Thyroid gland (tissue), 4 donors: ENCODE data around the gene MTG1. TPM values are rescaled to one million over a fixed set of nuclear protein-coding genes. Genes with fewer than 3 reads are reported as not detected.

Experiments used
- DNase-seq, 2 donors: peaks; one replicate each; pipeline ENCODE4 v3.0.0-alpha.2; 2019
- H3K27ac ChIP-seq, 3 donors: fragments of 200-600 bp; sonication (generic); 1 replicate in 2 of 3; 2 replicates in 1 of 3; pipeline ENCODE4 v1.5.1; 2016 to 2019; ENCODE audit warnings: mild to moderate bottlenecking in 1 of 3, moderate library complexity in 1 of 3
- H3K27me3 ChIP-seq: fragments of 200-600 bp; sonication (generic); one replicate; pipeline ENCODE4 v1.5.1; 2019
- H3K36me3 ChIP-seq, 2 donors: fragments of 200-600 bp; sonication (generic); one replicate each; pipeline ENCODE4 v1.5.1; 2016 to 2019
- H3K4me1 ChIP-seq, 2 donors: fragments of 200-600 bp; sonication (generic); one replicate each; pipeline ENCODE4 v1.5.1; 2017 to 2019
- H3K4me3 ChIP-seq, 3 donors: fragments of 200-600 bp; sonication (generic); replicated peaks in 1 of 3; 1 replicate in 2 of 3; 2 replicates in 1 of 3; pipeline ENCODE4 v1.5.1; 2016; ENCODE audit warnings: mild to moderate bottlenecking in 1 of 3
- H3K9me3 ChIP-seq: fragments of 200-600 bp; sonication (generic); one replicate; pipeline ENCODE4 v1.5.1; 2017
- CTCF ChIP-seq, 6 experiments: fragments of 200-600 bp in 3 of 6; fragments of 450-650 bp in 3 of 6; sonication (generic) in 3 of 6; IDR thresholded peaks; one replicate each; pipeline ENCODE4 v1.5.1; 2016 to 2019; ENCODE audit warnings: antibody characterized with exemption in 6 of 6, mild to moderate bottlenecking in 2 of 6, inconsistent platforms in 1 of 6, moderate library complexity in 1 of 6
- POLR2A ChIP-seq, 2 donors: fragments of 450-650 bp; IDR thresholded peaks; one replicate each; pipeline ENCODE4 v1.6.1; 2017; ENCODE audit warnings: antibody characterized with exemption in 2 of 2, mild to moderate bottlenecking in 2 of 2, moderate library complexity in 1 of 2
- WGBS, 2 donors: methylation state at CpG; one replicate each; pipeline ENCODE4 v1.1.5; 2017; 5-methylcytosine and 5-hydroxymethylcytosine counted together
- intact Hi-C: fragments of 100-400 bp; cut with DNase I; formaldehyde crosslinking; loops from one replicate; pipeline ENCODE4 v1.15.1; 2023
- total RNA-seq, 4 donors: library from RNA; depleted of rRNA; stranded (reverse); fragments of >200 nt; gene quantifications; one replicate each; pipeline ENCODE4 v1.2.3, GENCODE V29; 2016

Gene MTG1
- total RNA-seq, 4 donors from 2014 or later, result 23.8 to 40.8 (median 35.0) TPM

- intact Hi-C loops, result loop anchor here (5.0 kb wide), 1 partner anchor 65 kb away; no protein-coding TSS in a partner anchor
- no peaks in the 10 kb centered on the region for H3K36me3 ChIP-seq
- H3K27ac ChIP-seq, result no peak overlapping the region
- no peaks in the 10 kb centered on the region for H3K27me3 ChIP-seq
- 82 to 94% methylated on average over 10 to 26 of the region's 30 CpGs for WGBS, 2 donors
- H3K4me1 ChIP-seq, result peaks cover 20 to 23% of the 10 kb centered on the region in 2 donors
- DNase-seq, result no peak
- H3K9me3 ChIP-seq, result no peaks in the 10 kb centered on the region
- no peak overlapping the region for H3K4me3 ChIP-seq
- TF ChIP-seq POLR2A (IDR thresholded peaks at IDR 0.05), result no peak
- no peak for TF ChIP-seq CTCF (IDR thresholded peaks at IDR 0.05)
Observed at GRCh38 chr10:133377025-133377817, 16.7 kb upstream of the MTG1 start.

- Histone ChIP-seq H3K4me1 (peaks cover 16 to 19% of the 10 kb centered on the region in 2 donors), H3K4me3 (peak overlapping the region; percentile 18 to 72 (median 71)), H3K9me3 (no peaks in the 10 kb centered on the region), H3K27me3 (no peaks in the 10 kb centered on the region), H3K36me3 (no peaks in the 10 kb centered on the region), H3K27ac (peak overlapping the region in 2 of 3 donors; percentile 0 to 42)
- DNase-seq, result no peak
- intact Hi-C loops, result loop anchor here (5.0 kb wide), 1 partner anchor 66 kb away; no protein-coding TSS in a partner anchor
- 8 to 44% methylated on average over 8 to 13 of the region's 20 CpGs for WGBS, 2 donors
- no peak for TF ChIP-seq POLR2A (IDR thresholded peaks at IDR 0.05)
- TF ChIP-seq CTCF (IDR thresholded peaks at IDR 0.05), result no peak
Observed at GRCh38 chr10:133377818-133378250, 16.1 kb upstream of the MTG1 start.

GRCh38 chr10:133378251-133379096 lies 15.5 kb upstream of the MTG1 start:
- peaks cover 16 to 19% of the 10 kb centered on the region in 2 donors for H3K4me1 ChIP-seq
- peak; percentile 59 to 63 for DNase-seq
- no peaks in the 10 kb centered on the region for H3K36me3 ChIP-seq
- H3K27ac ChIP-seq, result peak overlapping the region in 2 of 3 donors; percentile 0 to 42
- H3K27me3 ChIP-seq, result no peaks in the 10 kb centered on the region
- H3K9me3 ChIP-seq, result no peaks in the 10 kb centered on the region
- peak overlapping the region; percentile 18 to 72 (median 71) for H3K4me3 ChIP-seq
- 1% methylated on average over 33 to 50 of the region's 90 CpGs for WGBS, 2 donors
- intact Hi-C loops, result loop anchor here (5.0 kb wide), 1 partner anchor 66 kb away; no protein-coding TSS in a partner anchor
- TF ChIP-seq POLR2A (IDR thresholded peaks at IDR 0.05) (peak; percentile 8 to 22), CTCF (IDR thresholded peaks at IDR 0.05) (no peak)

GRCh38 chr10:133379152-133379800 lies 14.7 kb upstream of the MTG1 start, which contains the start of gene PAOX:
TSS of gene PAOX (plus strand) at chr10:133379262. CDS start at chr10:133379317, 55 bp downstream.
- H3K27me3 ChIP-seq, result no peaks in the 10 kb centered on the region
- intact Hi-C loops, result loop anchor here (5.0 kb wide), 1 partner anchor 67 kb away; no protein-coding TSS in a partner anchor
- H3K4me1 ChIP-seq, result peaks cover 11 to 16% of the 10 kb centered on the region in 2 donors
- peak within 1 kb of the TSS; percentile 51 to 72 (median 71) for H3K4me3 ChIP-seq
- DNase-seq, result peak; percentile 70 to 74
- WGBS, 2 donors, result 7 to 8% methylated on average over 12 to 13 of the region's 78 CpGs
- peak in 1 of 2 donors; percentile 66 for TF ChIP-seq POLR2A (IDR thresholded peaks at IDR 0.05)
- TF ChIP-seq CTCF (IDR thresholded peaks at IDR 0.05), result no peak
- H3K36me3 ChIP-seq, result no peaks in the 10 kb centered on the region
- H3K9me3 ChIP-seq, result no peaks in the 10 kb centered on the region
- peak within 1 kb of the TSS in 2 of 3 donors; percentile 0 to 42 for H3K27ac ChIP-seq
